GM12878 (cell line): ENCODE results near the gene ZNF669. TPM values are rescaled to one million over a fixed set of nuclear protein-coding genes. Genes with fewer than 3 reads are reported as not detected.
A peak's percentile ranks its signal among the peaks of the same experiment; 100 is the strongest.
"Not testable (repeated sequence)": the region's sequence is repeated elsewhere in the genome, so short reads cannot be mapped to it uniquely, and the experiment has no call there.

Experiments used
- ATAC-seq: fragments of 200-7000 bp; cut with Tn5 transposase; 3 replicates; pipeline ENCODE4 v1.9.1; 2020; ENCODE audit warnings: mild to moderate bottlenecking, moderate library complexity
- BruUV-seq: library from RNA; stranded (reverse); fragments of 400-500 nt; replicated peaks from 2 replicates; lab custom pipeline; 2021; lab: Mats Ljungman, UMichigan
- CTCF ChIA-PET: fragments of 300-600 bp; sonication (Branson Sonifier 250); formaldehyde crosslinking; extraction: SDS; loops from one replicate; lab custom pipeline; 2021; ENCODE audit warnings: inconsistent platforms; lab: Yijun Ruan, JAX
- POLR2A ChIA-PET: fragments of 350-600 bp; formaldehyde crosslinking; extraction: SDS; loops from one replicate; lab custom pipeline; 2021; ENCODE audit warnings: inconsistent platforms; lab: Charles Lee
- RAD21 ChIA-PET: fragments of 300-600 bp; sonication (Branson Sonifier 250); formaldehyde crosslinking; loops from one replicate; lab custom pipeline; 2023; ENCODE audit warnings: antibody characterized with exemption; ENCODE audit not compliant: unreplicated experiment; lab: Charles Lee
- SMC1A ChIA-PET: fragments of 300-600 bp; sonication (Branson Sonifier 250); formaldehyde crosslinking; loops from one replicate; lab custom pipeline; 2023; ENCODE audit not compliant: unreplicated experiment, uncharacterized antibody; lab: Charles Lee
- DNase-seq: peaks from one replicate; pipeline ENCODE4 v3.0.0-alpha.2; 2011; ENCODE audit warnings: low read depth, low spot score
- FAIRE-seq: peaks from 3 replicates; lab custom pipeline; 2011; peaks lifted over from hg19 to GRCh38; lab: Jason Lieb, UNC
- H2AFZ ChIP-seq: 2 replicates; pipeline ENCODE4 v1.6.0; 2011; ENCODE audit warnings: low read depth, low read length, control low read depth; ENCODE audit not compliant: control insufficient read depth
- H3K27ac ChIP-seq: 2 replicates; pipeline ENCODE4 v1.5.1; 2011; ENCODE audit warnings: control low read depth; ENCODE audit not compliant: control insufficient read depth, insufficient read depth
- H3K27me3 ChIP-seq, 2 experiments: replicated peaks in 1 of 2; 2 replicates each; pipeline versions ENCODE4 v1.6.0 to v1.6.1; 2011; ENCODE audit warnings: low read length in 1 of 2; ENCODE audit not compliant: control insufficient read depth in 2 of 2, insufficient read depth in 2 of 2
- H3K36me3 ChIP-seq, 2 experiments: 2 replicates each; pipeline ENCODE4 v1.5.1; 2011; ENCODE audit warnings: low read length in 1 of 2; ENCODE audit not compliant: control insufficient read depth in 2 of 2, insufficient read depth in 2 of 2
- H3K4me1 ChIP-seq: 2 replicates; pipeline ENCODE4 v1.6.1; 2011; ENCODE audit warnings: mild to moderate bottlenecking, low read length, moderate library complexity, mixed read lengths; ENCODE audit not compliant: control insufficient read depth, insufficient read depth
- H3K4me2 ChIP-seq: 2 replicates; pipeline ENCODE4 v1.6.0; 2011; ENCODE audit warnings: control low read depth; ENCODE audit not compliant: control insufficient read depth, insufficient read depth
- H3K4me3 ChIP-seq: fragments of 200-600 bp; sonication (generic); 2 replicates; pipeline ENCODE4 v1.5.1; 2016
- H3K79me2 ChIP-seq: 2 replicates; pipeline ENCODE4 v1.6.0; 2011; ENCODE audit warnings: low read length; ENCODE audit not compliant: control insufficient read depth, insufficient read depth
- H3K9ac ChIP-seq: 2 replicates; pipeline ENCODE4 v1.8.0; 2011; ENCODE audit warnings: low read length, control low read depth, mixed read lengths; ENCODE audit not compliant: control insufficient read depth, insufficient read depth
- H3K9me3 ChIP-seq: replicated peaks from 3 replicates; pipeline ENCODE4 v1.5.1; 2011; ENCODE audit warnings: mild to moderate bottlenecking, low read length; ENCODE audit not compliant: control insufficient read depth, insufficient read depth
- H4K20me1 ChIP-seq: 2 replicates; pipeline ENCODE4 v1.6.0; 2011; ENCODE audit not compliant: control insufficient read depth, insufficient read depth
- NR2C1 ChIP-seq: fragments of 450-650 bp; IDR thresholded peaks from 2 replicates; pipeline ENCODE4 v1.6.1; 2017; ENCODE audit warnings: antibody characterized with exemption, mild to moderate bottlenecking, moderate library complexity
- NR2F1 ChIP-seq: fragments of 450-650 bp; conservative IDR thresholded peaks from 2 replicates; pipeline ENCODE4 v1.6.1; 2017; ENCODE audit warnings: mild to moderate bottlenecking
- WGBS: methylation state at CpG from one replicate; pipeline ENCODE4 v1.1.6; 2016; ENCODE audit warnings: low lambda C conversion rate; ENCODE audit not compliant: insufficient replicate concordance, insufficient coverage; ENCODE audit errors: missing lambda C conversion rate; 5-methylcytosine and 5-hydroxymethylcytosine counted together
- in situ Hi-C: fragments of 300-500 bp; cut with MboI; formaldehyde crosslinking; loops from 9 replicates; pipeline ENCODE4 v1.14.3; 2018; ENCODE audit warnings: mixed read lengths
- intact Hi-C: fragments of 100-400 bp; cut with micrococcal nuclease; formaldehyde crosslinking; loops from one replicate; pipeline ENCODE4 v1.14.2; 2022; ENCODE audit not compliant: unreplicated experiment
- polyA plus RNA-seq, 11 experiments: library from polyadenylated mRNA; depleted of rRNA in 4 of 11; unstranded in 6 of 11; stranded (reverse) in 5 of 11; fragments of >200 nt; fragmentation: Nextera tagmentation in 4 of 11; fragmentation: Illumina TruSeq in 1 of 11; extraction: Ambion mirVana in 4 of 11; extraction: Trizol in 1 of 11; gene quantifications; 1 replicate in 1 of 11; 2 replicates in 10 of 11; pipeline versions ENCODE4 v1.2.1 to v1.2.3, GENCODE V29; 2011 to 2016; ENCODE audit warnings: inconsistent platforms in 2 of 11, missing spikeins in 2 of 11, low read depth in 1 of 11
- total RNA-seq, 4 experiments: library from RNA; depleted of rRNA in 3 of 4; stranded (reverse); fragments of >200 nt in 3 of 4; fragmentation: Illumina TruSeq in 1 of 4; extraction: Trizol in 1 of 4; gene quantifications; 2 replicates each; pipeline versions ENCODE4 v1.2.1 to v1.2.3, GENCODE V29; 2013 to 2021

Gene ZNF669
- total and polyA plus RNA-seq, 10 of the 15 experiments (the other 5 are each of a cell fraction or from before 2014, with no cell fraction given), result 4.8 to 11.1 (median 5.8) TPM

GRCh38 chr1:247127519-247128282 is 23.5 kb upstream of the ZNF669 start:
- BruUV-seq, H4K20me1 ChIP-seq, H2AFZ ChIP-seq, H3K27me3 ChIP-seq, DNase-seq, H3K79me2 ChIP-seq, CTCF ChIA-PET, H3K4me1 ChIP-seq, POLR2A ChIA-PET, H3K27ac ChIP-seq, H3K9me3 ChIP-seq, in situ Hi-C loops, H3K9ac ChIP-seq, FAIRE-seq, H3K36me3 ChIP-seq, ATAC-seq: not testable (repeated sequence)
- TF ChIP-seq NR2C1, result peak; percentile 49; the same call in 1 of the 2 replicates
- TF ChIP-seq NR2F1, result peak; percentile 57
- Histone ChIP-seq H3K4me3 (peak overlapping the region; percentile 81), H3K4me2 (peak overlapping the region; percentile 68)
- SMC1A ChIA-PET, result interaction anchor here (1.3 kb wide), 1 partner anchor 41 kb away, joined by 4 read pairs; no protein-coding TSS in a partner anchor
- intact Hi-C loops, result loop anchor here (2.0 kb wide), 1 partner anchor 41 kb away; no protein-coding TSS in a partner anchor
- RAD21 ChIA-PET, result interaction anchor here (1.2 kb wide), 1 partner anchor 41 kb away, joined by 4 read pairs; no protein-coding TSS in a partner anchor
- WGBS, result 7% methylated on average over 13 of the region's 18 CpGs

- H2AFZ ChIP-seq, RAD21 ChIA-PET, H3K4me1 ChIP-seq, SMC1A ChIA-PET, DNase-seq, BruUV-seq, H3K9me3 ChIP-seq, H3K27ac ChIP-seq, H4K20me1 ChIP-seq, H3K4me2 ChIP-seq, H3K27me3 ChIP-seq, H3K9ac ChIP-seq, intact Hi-C loops, H3K36me3 ChIP-seq, H3K4me3 ChIP-seq, POLR2A ChIA-PET, CTCF ChIA-PET, in situ Hi-C loops, H3K79me2 ChIP-seq: not testable (repeated sequence)
- peak; percentile 69 for FAIRE-seq
- no CpG with 5 or more reads among the region's 46 CpGs for WGBS
- ATAC-seq, result peak; percentile 83
These were observed 22.4 kb upstream of the ZNF669 start for GRCh38 chr1:247126601-247127000.

DNA sequence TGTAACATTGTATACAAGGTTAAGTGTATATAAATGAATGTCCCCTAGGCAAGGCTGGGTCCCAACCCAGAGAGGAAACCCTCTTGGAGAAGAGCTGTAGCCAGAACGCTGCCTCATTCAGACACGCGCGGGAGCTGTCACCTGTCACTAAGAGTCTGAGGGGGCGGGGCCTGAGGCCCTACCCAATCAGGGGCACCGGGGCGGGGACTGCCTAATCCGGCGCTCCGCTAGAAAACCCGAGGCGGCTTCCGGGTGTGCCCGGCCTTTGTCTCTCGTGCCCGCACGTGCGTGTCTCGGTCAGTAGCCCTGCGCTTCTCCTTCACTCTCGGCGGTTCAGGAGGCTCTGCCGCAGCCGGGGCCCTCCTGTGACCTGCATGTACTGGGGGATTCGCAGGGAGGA is 22.0 kb upstream of the ZNF669 start:
- H3K4me1 ChIP-seq, SMC1A ChIA-PET, RAD21 ChIA-PET, H3K79me2 ChIP-seq, in situ Hi-C loops, H3K4me3 ChIP-seq, H3K27me3 ChIP-seq, POLR2A ChIA-PET, H3K36me3 ChIP-seq, H3K9ac ChIP-seq, CTCF ChIA-PET, H4K20me1 ChIP-seq, H3K4me2 ChIP-seq, DNase-seq, H3K9me3 ChIP-seq, BruUV-seq, H2AFZ ChIP-seq, intact Hi-C loops, H3K27ac ChIP-seq: not testable (repeated sequence)
- peak; percentile 98 for FAIRE-seq
- no CpG with 5 or more reads among the region's 25 CpGs for WGBS
- ATAC-seq, result peak; percentile 98
